ENCODE results near the gene MAP2. TPM values are rescaled to one million over a fixed set of nuclear protein-coding genes. Genes with fewer than 3 reads are reported as not detected.
A peak's percentile ranks its signal among the peaks of the same experiment; 100 is the strongest.

The MAP2 gene
- total RNA-seq, 1 experiment from 2014 or later = 40.2 TPM

DNA sequence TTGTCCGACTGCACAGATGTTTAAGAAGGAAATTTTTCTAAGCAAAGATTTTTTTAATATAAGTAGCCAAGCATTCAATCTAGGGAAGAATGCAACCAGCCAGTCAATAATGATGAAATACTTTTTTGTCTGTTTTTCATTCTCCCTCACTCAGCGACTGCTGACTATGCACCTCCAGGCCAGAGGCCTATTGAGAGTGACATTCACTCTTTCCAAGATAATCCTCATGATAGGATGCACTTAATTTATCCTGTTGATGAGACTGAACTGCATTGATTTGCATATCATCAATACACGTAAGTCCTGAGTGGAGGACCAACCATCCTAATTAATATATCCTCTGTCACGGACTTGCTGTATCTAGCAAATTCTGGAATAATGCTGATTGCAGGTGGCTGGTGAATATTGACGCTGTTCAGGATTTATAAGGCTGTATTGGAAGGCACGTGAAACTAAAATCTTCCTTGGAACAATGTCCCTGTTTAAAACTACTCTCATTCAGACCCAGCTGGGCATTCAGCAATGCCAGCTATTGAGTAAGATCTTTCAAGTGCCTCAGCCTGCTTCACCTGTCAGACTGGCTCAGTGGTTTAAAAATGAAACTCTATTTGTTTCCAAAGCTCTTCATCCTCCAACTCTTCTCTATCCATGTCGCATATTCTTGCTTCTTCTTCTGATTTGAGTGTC is 142.2 kb downstream of the MAP2 start:
- TF ChIP-seq, protein P1, sequence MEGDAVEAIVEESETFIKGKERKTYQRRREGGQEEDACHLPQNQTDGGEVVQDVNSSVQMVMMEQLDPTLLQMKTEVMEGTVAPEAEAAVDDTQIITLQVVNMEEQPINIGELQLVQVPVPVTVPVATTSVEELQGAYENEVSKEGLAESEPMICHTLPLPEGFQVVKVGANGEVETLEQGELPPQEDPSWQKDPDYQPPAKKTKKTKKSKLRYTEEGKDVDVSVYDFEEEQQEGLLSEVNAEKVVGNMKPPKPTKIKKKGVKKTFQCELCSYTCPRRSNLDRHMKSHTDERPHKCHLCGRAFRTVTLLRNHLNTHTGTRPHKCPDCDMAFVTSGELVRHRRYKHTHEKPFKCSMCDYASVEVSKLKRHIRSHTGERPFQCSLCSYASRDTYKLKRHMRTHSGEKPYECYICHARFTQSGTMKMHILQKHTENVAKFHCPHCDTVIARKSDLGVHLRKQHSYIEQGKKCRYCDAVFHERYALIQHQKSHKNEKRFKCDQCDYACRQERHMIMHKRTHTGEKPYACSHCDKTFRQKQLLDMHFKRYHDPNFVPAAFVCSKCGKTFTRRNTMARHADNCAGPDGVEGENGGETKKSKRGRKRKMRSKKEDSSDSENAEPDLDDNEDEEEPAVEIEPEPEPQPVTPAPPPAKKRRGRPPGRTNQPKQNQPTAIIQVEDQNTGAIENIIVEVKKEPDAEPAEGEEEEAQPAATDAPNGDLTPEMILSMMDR (IDR thresholded peaks at IDR 0.05; ENCODE audit: unreplicated experiment) = no peak
- CTCF ChIA-PET = interaction anchor here (0.6 to 1.9 kb wide), 8 partner anchors 10 to 391 kb away, joined by 3 to 12 read pairs (median 4); no protein-coding TSS in a partner anchor
- H3K4me1 Mint-ChIP-seq (ENCODE audit: insufficient read depth, unreplicated experiment) = no peaks in the 10 kb centered on the region
- no TSS peak for BruUV-seq (replicated peaks)
- no peak overlapping the region for H3K27ac Mint-ChIP-seq (ENCODE audit: low read depth, unreplicated experiment)
- no peaks in the 10 kb centered on the region for H3K27me3 Mint-ChIP-seq (ENCODE audit: insufficient read depth, unreplicated experiment)
- POLR2A ChIA-PET = no interaction called here
- no peaks in the 10 kb centered on the region for H3K36me3 Mint-ChIP-seq (ENCODE audit: insufficient read depth, unreplicated experiment)
- no peak overlapping the region for H3K4me3 Mint-ChIP-seq (ENCODE audit: unreplicated experiment)
- intact Hi-C loops (cut with micrococcal nuclease) = no loop called here
- H3K9me3 Mint-ChIP-seq (ENCODE audit: unreplicated experiment) = no peaks in the 10 kb centered on the region
- DNase-seq (ENCODE audit: unreplicated experiment) = no peak

DNA sequence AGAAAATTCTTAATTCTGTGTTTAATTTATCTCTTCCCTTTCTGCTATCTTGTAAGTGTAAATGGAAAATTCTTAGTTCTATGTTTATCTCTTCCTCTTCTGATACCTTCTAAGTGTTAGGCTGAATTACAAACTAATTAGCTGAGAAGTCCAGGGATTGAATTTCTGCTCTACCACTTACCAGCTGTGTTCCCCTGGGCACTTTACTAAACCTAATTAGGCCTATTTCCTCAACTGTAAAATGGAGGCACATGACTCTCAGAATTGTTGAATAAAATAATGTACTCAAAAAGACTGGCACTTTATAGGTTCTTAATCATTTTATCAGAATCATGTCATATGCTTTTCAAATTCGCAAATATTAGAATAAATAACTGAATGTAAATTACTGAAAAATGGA is 146.3 kb downstream of the MAP2 start:
- Mint-ChIP-seq H3K27me3 (ENCODE audit: insufficient read depth, unreplicated experiment) (no peaks in the 10 kb centered on the region), H3K4me1 (ENCODE audit: insufficient read depth, unreplicated experiment) (no peaks in the 10 kb centered on the region), H3K9me3 (ENCODE audit: unreplicated experiment) (no peaks in the 10 kb centered on the region), H3K4me3 (ENCODE audit: unreplicated experiment) (no peak overlapping the region), H3K36me3 (ENCODE audit: insufficient read depth, unreplicated experiment) (no peaks in the 10 kb centered on the region), H3K27ac (ENCODE audit: low read depth, unreplicated experiment) (no peak overlapping the region)
- no TSS peak for BruUV-seq (replicated peaks)
- intact Hi-C loops (cut with micrococcal nuclease) = no loop called here
- no peak for DNase-seq (ENCODE audit: unreplicated experiment)
- POLR2A ChIA-PET = interaction anchor here (0.7 kb wide), 1 partner anchor 15 kb away, joined by 3 read pairs; no protein-coding TSS in a partner anchor
- TF ChIP-seq, protein P1 (IDR thresholded peaks at IDR 0.05; ENCODE audit: unreplicated experiment) = no peak
- CTCF ChIA-PET = interaction anchor here (1.2 to 3.3 kb wide), 2 partner anchors 11 to 236 kb away, joined by 3 to 18 read pairs; no protein-coding TSS in a partner anchor

DNA sequence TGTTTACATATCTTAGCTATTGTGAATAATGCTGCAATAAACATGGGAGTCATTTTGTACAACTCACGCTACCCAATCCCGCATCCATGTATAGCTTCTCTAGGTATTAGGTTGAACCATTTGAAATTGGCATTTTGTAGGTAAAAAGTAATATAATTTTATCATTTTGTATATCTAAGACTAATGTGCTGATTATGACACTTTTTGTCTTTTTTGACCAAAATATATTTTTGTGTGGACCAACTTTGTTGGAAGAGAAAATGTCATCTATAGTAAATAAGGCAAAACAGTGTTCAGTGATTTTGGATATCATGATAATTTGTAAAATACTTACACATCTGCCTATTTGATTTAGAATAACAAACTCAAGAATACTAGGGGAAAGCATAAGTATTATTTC is 150.7 kb downstream of the MAP2 start:
- Mint-ChIP-seq H3K9me3 (ENCODE audit: unreplicated experiment) (no peaks in the 10 kb centered on the region), H3K4me3 (ENCODE audit: unreplicated experiment) (no peak overlapping the region), H3K27me3 (ENCODE audit: insufficient read depth, unreplicated experiment) (no peaks in the 10 kb centered on the region), H3K27ac (ENCODE audit: low read depth, unreplicated experiment) (no peak overlapping the region), H3K4me1 (ENCODE audit: insufficient read depth, unreplicated experiment) (no peaks in the 10 kb centered on the region), H3K36me3 (ENCODE audit: insufficient read depth, unreplicated experiment) (no peaks in the 10 kb centered on the region)
- intact Hi-C loops (cut with micrococcal nuclease) = no loop called here
- ChIA-PET POLR2A (no interaction called here), CTCF (interaction anchor here (0.7 kb wide), 3 partner anchors 240 to 386 kb away, joined by 3 to 5 read pairs (median 3); no protein-coding TSS in a partner anchor)
- no peak for DNase-seq (ENCODE audit: unreplicated experiment)
- BruUV-seq (replicated peaks) = no TSS peak
- TF ChIP-seq, protein P1 (IDR thresholded peaks at IDR 0.05; ENCODE audit: unreplicated experiment) = no peak

DNA sequence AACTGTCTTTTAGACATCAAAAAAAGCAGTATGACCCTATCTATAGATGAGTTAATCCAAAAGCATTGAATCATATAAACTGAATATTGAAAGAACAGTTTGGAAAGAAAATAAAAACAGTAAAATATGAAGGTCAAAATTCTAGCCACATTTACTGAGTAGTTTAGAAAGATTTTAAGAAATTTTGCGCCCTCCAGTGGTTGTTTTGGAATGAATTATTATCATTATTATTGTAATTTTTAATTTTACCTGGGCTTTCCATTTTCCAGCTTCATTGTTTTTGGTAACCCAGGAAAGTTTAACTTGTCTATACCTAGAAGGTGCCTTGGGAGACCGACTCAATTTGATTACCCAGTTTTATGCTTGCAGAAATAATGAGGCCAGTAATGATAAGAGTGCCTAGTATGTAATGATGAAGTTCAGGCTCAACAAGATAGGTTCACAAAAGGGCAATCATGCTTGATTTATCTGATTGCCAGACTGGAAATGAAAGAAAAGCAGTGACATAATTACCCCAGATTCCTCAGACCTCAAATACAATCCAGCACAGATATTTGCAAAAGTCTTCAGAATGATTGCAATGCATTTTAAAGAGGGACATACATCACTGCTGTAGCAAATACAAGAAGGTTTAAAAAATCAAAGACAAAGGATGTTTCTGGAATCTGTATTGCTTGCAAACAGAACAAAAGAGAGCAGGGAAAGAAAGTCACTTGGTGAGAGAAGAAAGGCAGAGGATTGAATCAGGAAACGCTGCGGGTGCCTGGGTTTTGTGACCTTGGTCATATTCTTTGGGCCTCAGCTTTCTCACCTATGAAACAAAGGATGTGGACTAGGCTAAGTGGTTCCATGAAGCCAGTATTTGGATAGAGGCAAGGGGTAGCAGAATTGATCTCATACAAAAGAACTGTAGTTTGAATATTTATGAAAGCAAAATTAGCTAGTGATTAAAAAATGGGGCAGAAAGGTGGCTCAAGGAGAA is 153.8 kb downstream of the MAP2 start:
- Mint-ChIP-seq H3K27me3 (ENCODE audit: insufficient read depth, unreplicated experiment) (no peaks in the 10 kb centered on the region), H3K36me3 (ENCODE audit: insufficient read depth, unreplicated experiment) (no peaks in the 10 kb centered on the region), H3K4me1 (ENCODE audit: insufficient read depth, unreplicated experiment) (no peaks in the 10 kb centered on the region), H3K4me3 (ENCODE audit: unreplicated experiment) (no peak overlapping the region), H3K27ac (ENCODE audit: low read depth, unreplicated experiment) (no peak overlapping the region), H3K9me3 (ENCODE audit: unreplicated experiment) (no peaks in the 10 kb centered on the region)
- TF ChIP-seq, protein P1 (IDR thresholded peaks at IDR 0.05; ENCODE audit: unreplicated experiment) = peak; percentile 32
- POLR2A ChIA-PET = interaction anchor here (0.6 kb wide), 1 partner anchor 15 kb away, joined by 3 read pairs; no protein-coding TSS in a partner anchor
- CTCF ChIA-PET = interaction anchor here (0.6 to 2.8 kb wide), 22 partner anchors 9 to 1197 kb away, joined by 3 to 30 read pairs (median 4); partner anchors contain the start of gene MAP2
- intact Hi-C loops (cut with micrococcal nuclease) = loop anchor here (1.0 to 5.0 kb wide), 3 partner anchors 152 to 385 kb away; no protein-coding TSS in a partner anchor
- DNase-seq (ENCODE audit: unreplicated experiment) = peak; percentile 45
- no TSS peak for BruUV-seq (replicated peaks)
